K562 (cell line): ENCODE data around the gene FAM110D. TPM values are rescaled to one million over a fixed set of nuclear protein-coding genes. Genes with fewer than 3 reads are reported as not detected.

Experiments used
- ARHGAP35 ChIP-seq: fragments of 450-650 bp; IDR thresholded peaks from 2 replicates; pipeline ENCODE4 v1.6.1; 2018; ENCODE audit not compliant: partially characterized antibody
- CBFA2T3 ChIP-seq: fragments of 450-650 bp; IDR thresholded peaks from 2 replicates; pipeline ENCODE4 v1.6.1; 2017
- CREM ChIP-seq: IDR thresholded peaks from 2 replicates; pipeline ENCODE4 v1.6.1; 2014; ENCODE audit warnings: antibody characterized with exemption, low read depth
- E2F8 ChIP-seq: fragments of 450-650 bp; IDR thresholded peaks from 2 replicates; pipeline ENCODE4 v1.7.1; 2018; ENCODE audit warnings: mild to moderate bottlenecking, low read depth; ENCODE audit not compliant: partially characterized antibody
- ELF1 ChIP-seq: fragments of 200-800 bp; sonication (Bioruptor generic); IDR thresholded peaks from 2 replicates; pipeline ENCODE4 v1.6.1; 2016; ENCODE audit warnings: missing genetic modification characterization, missing compliant biosample characterization
- LCOR ChIP-seq: sonication (generic); formaldehyde crosslinking; IDR thresholded peaks from 2 replicates; pipeline ENCODE4 v1.8.0; 2022; ENCODE audit warnings: mild to moderate bottlenecking, missing genetic modification reagents
- MYNN ChIP-seq, 2 experiments: sonication (generic); formaldehyde crosslinking in 1 of 2; IDR thresholded peaks; 2 replicates each; pipeline versions ENCODE4 v1.5.0 to v1.6.1; 2016 to 2020; ENCODE audit warnings: antibody characterized with exemption in 1 of 2, missing genetic modification reagents in 1 of 2
- NBN ChIP-seq: fragments of 450-650 bp; IDR thresholded peaks from 2 replicates; pipeline ENCODE4 v1.6.1; 2016; ENCODE audit warnings: low read depth, mild to moderate bottlenecking
- PBX2 ChIP-seq, 2 experiments: IDR thresholded peaks in 1 of 2; conservative IDR thresholded peaks in 1 of 2; 2 replicates each; pipeline ENCODE4 v1.6.1; 2016; ENCODE audit warnings: low read depth in 2 of 2, mild to moderate bottlenecking in 1 of 2, missing compliant biosample characterization in 1 of 2, missing genetic modification characterization in 1 of 2, moderate library complexity in 1 of 2
- PHF20 ChIP-seq: fragments of 450-650 bp; IDR thresholded peaks from 2 replicates; pipeline ENCODE4 v1.6.1; 2018; ENCODE audit not compliant: partially characterized antibody
- RERE ChIP-seq: sonication (generic); formaldehyde crosslinking; IDR thresholded peaks from 2 replicates; pipeline ENCODE4 v1.8.0; 2023; ENCODE audit warnings: missing genetic modification reagents, mild to moderate bottlenecking, borderline replicate concordance
- TOE1 ChIP-seq, 2 experiments: fragments of 450-650 bp in 1 of 2; sonication (generic) in 1 of 2; formaldehyde crosslinking in 1 of 2; IDR thresholded peaks; 2 replicates each; pipeline versions ENCODE4 v1.7.1 to v1.8.0; 2016 to 2022; ENCODE audit warnings: borderline replicate concordance in 2 of 2, mild to moderate bottlenecking in 2 of 2, antibody characterized with exemption in 1 of 2, inconsistent platforms in 1 of 2, low read depth in 1 of 2, missing genetic modification reagents in 1 of 2, moderate library complexity in 1 of 2
- ZKSCAN1 ChIP-seq: fragments of 150-350 bp; IDR thresholded peaks from 2 replicates; pipeline ENCODE4 v1.6.1; 2016; ENCODE audit warnings: low read depth, low read length
- ZNF644 ChIP-seq: fragments of 200-800 bp; sonication (Bioruptor generic); IDR thresholded peaks from 2 replicates; pipeline ENCODE4 v1.6.1; 2016; ENCODE audit warnings: low read depth, missing genetic modification characterization, missing compliant biosample characterization
- ZNF75A ChIP-seq: fragments of 450-650 bp; formaldehyde crosslinking; IDR thresholded peaks from 2 replicates; pipeline ENCODE4 v1.4.0; 2020; ENCODE audit warnings: mild to moderate bottlenecking
- polyA plus RNA-seq, 8 experiments: library from polyadenylated mRNA; depleted of rRNA in 4 of 8; stranded (reverse) in 5 of 8; unstranded in 3 of 8; fragments of >200 nt; fragmentation: Nextera tagmentation in 2 of 8; fragmentation: Illumina TruSeq in 1 of 8; extraction: Ambion mirVana in 2 of 8; extraction: Trizol in 1 of 8; gene quantifications; 2 replicates each; pipeline versions ENCODE4 v1.2.1 to v1.2.3, GENCODE V29; 2011 to 2014; ENCODE audit warnings: inconsistent platforms in 1 of 8, missing spikeins in 1 of 8
- total RNA-seq, 7 experiments: library from RNA; depleted of rRNA in 6 of 7; stranded (reverse); fragments of >200 nt in 6 of 7; fragmentation: Illumina TruSeq in 2 of 7; extraction: Trizol in 2 of 7; gene quantifications; 2 replicates each; pipeline versions ENCODE4 v1.2.1 to v1.2.3, GENCODE V29; 2011 to 2021; ENCODE audit warnings: low replicate concordance in 1 of 7

FAM110D gene
- total and polyA plus RNA-seq, 9 of the 15 experiments (the other 6 are each of a cell fraction or from before 2014, with no cell fraction given): 0.04 to 1.1 (median 0.33) TPM

- TF ChIP-seq LCOR (CRISPR knock-in tag): peak; percentile 96
- TF ChIP-seq ARHGAP35: no peak
- TF ChIP-seq CREM: peak; percentile 100
- TF ChIP-seq ZKSCAN1: peak; percentile 76; the same call in 1 of the 2 replicates
- TF ChIP-seq ZNF75A: 0 out of 2 replicates have a peak, but pooled peaks have one; percentile 52
- TF ChIP-seq MYNN (IDR thresholded peaks at IDR 0.05): peak; percentile 76; the same call in 1 of the 2 replicates
- TF ChIP-seq MYNN (CRISPR knock-in tag; IDR thresholded peaks at IDR 0.05): no peak
- TF ChIP-seq PBX2 (CRISPR knock-in tag; IDR thresholded peaks at IDR 0.05; ENCODE audit: low read depth): no peak
- TF ChIP-seq PBX2 (tag; conservative IDR thresholded peaks at IDR 0.05; ENCODE audit: low read depth): no peak
- TF ChIP-seq ELF1 (tag): peak; percentile 96
- TF ChIP-seq E2F8: peak; percentile 91
- TF ChIP-seq CBFA2T3: peak; percentile 41; the same call in 1 of the 2 replicates
- peak; percentile 91 for TF ChIP-seq PHF20
- TF ChIP-seq RERE: 0 out of 2 replicates have a peak, but pooled peaks have one; percentile 92
- TF ChIP-seq NBN: peak; percentile 100
- no peak; the same call in 1 of the 2 replicates for TF ChIP-seq TOE1 (IDR thresholded peaks at IDR 0.05; ENCODE audit: borderline replicate concordance)
- 0 out of 2 replicates have a peak, but pooled peaks have one; percentile 50 for TF ChIP-seq TOE1 (CRISPR knock-in tag; IDR thresholded peaks at IDR 0.05; ENCODE audit: borderline replicate concordance, low read depth)
- TF ChIP-seq ZNF644: no peak
These were observed 11.0 kb downstream of the FAM110D start, which contains the start of gene ZNF593 (continued) for GRCh38 chr1:26169669-26170471.
